WTC11 (cell line): ENCODE measurements around the gene ABCG1. TPM values are rescaled to one million over a fixed set of nuclear protein-coding genes. Genes with fewer than 3 reads are reported as not detected.

ENCODE experiments used
- ATAC-seq: fragments of 200-7000 bp; cut with Tn5 transposase; 2 replicates; pipeline ENCODE4 v1.10.0; 2021; ENCODE audit warnings: mild to moderate bottlenecking, moderate library complexity
- CTCF ChIA-PET: fragments of 300-600 bp; sonication (Branson Sonifier 250); formaldehyde crosslinking; loops from one replicate; lab custom pipeline; 2021; ENCODE audit warnings: antibody characterized with exemption; lab: Charles Lee
- POLR2A ChIA-PET: fragments of 350-600 bp; sonication (Branson Sonifier 250); formaldehyde crosslinking; loops from one replicate; lab custom pipeline; 2021; ENCODE audit warnings: antibody characterized with exemption; lab: Charles Lee
- DNase-seq: peaks from one replicate; pipeline ENCODE4 v3.0.0; 2021; ENCODE audit warnings: low spot score
- H3K27ac Mint-ChIP-seq: 2 replicates; pipeline ENCODE4 v1.8.0; 2021; ENCODE audit warnings: mixed read lengths
- H3K27me3 Mint-ChIP-seq: 2 replicates; pipeline ENCODE4 v1.8.0; 2021; ENCODE audit warnings: low read depth, mild to moderate bottlenecking, moderate library complexity, mixed read lengths
- H3K36me3 Mint-ChIP-seq: 2 replicates; pipeline ENCODE4 v1.8.0; 2021; ENCODE audit warnings: mixed read lengths
- H3K4me1 Mint-ChIP-seq: 2 replicates; pipeline ENCODE4 v1.8.0; 2022; ENCODE audit warnings: mixed read lengths
- H3K4me3 Mint-ChIP-seq: 2 replicates; pipeline ENCODE4 v1.8.0; 2021; ENCODE audit warnings: mild to moderate bottlenecking, moderate library complexity, mixed read lengths
- H3K9me3 Mint-ChIP-seq: 2 replicates; pipeline ENCODE4 v1.8.0; 2021; ENCODE audit warnings: mixed read lengths
- ATF1 ChIP-seq: sonication (generic); formaldehyde crosslinking; IDR thresholded peaks from 2 replicates; pipeline ENCODE4 v1.8.1; 2023; ENCODE audit warnings: mild to moderate bottlenecking, moderate library complexity, missing genetic modification reagents
- CREB1 ChIP-seq: sonication (generic); formaldehyde crosslinking; IDR thresholded peaks from 2 replicates; pipeline ENCODE4 v1.8.0; 2023; ENCODE audit warnings: mild to moderate bottlenecking, missing genetic modification reagents
- CREM ChIP-seq: sonication (generic); formaldehyde crosslinking; IDR thresholded peaks from 2 replicates; pipeline ENCODE4 v1.8.1; 2022; ENCODE audit warnings: mild to moderate bottlenecking, missing genetic modification reagents, moderate library complexity
- ELF4 ChIP-seq: sonication (generic); formaldehyde crosslinking; IDR thresholded peaks from 2 replicates; pipeline ENCODE4 v1.8.1; 2022; ENCODE audit warnings: low read depth, mild to moderate bottlenecking, moderate library complexity, missing genetic modification reagents
- ETV6 ChIP-seq: sonication (generic); formaldehyde crosslinking; IDR thresholded peaks from 2 replicates; pipeline ENCODE4 v1.8.1; 2022; ENCODE audit warnings: mild to moderate bottlenecking, missing genetic modification reagents
- GRHL2 ChIP-seq: fragments of 250-450 bp; sonication (Bioruptor Pico); IDR thresholded peaks from 2 replicates; pipeline ENCODE4 v1.8.0; 2022; ENCODE audit warnings: mild to moderate bottlenecking, moderate library complexity; ENCODE audit not compliant: insufficient replicate concordance, severe bottlenecking
- JUN ChIP-seq: sonication (generic); formaldehyde crosslinking; IDR thresholded peaks from 2 replicates; pipeline ENCODE4 v1.8.0; 2023; ENCODE audit warnings: mild to moderate bottlenecking, missing genetic modification reagents
- KAT7 ChIP-seq: sonication (generic); formaldehyde crosslinking; IDR thresholded peaks from 2 replicates; pipeline ENCODE4 v1.8.1; 2023; ENCODE audit warnings: missing genetic modification reagents, mild to moderate bottlenecking, borderline replicate concordance
- MYBL2 ChIP-seq: sonication (generic); formaldehyde crosslinking; IDR thresholded peaks from 2 replicates; pipeline ENCODE4 v1.8.1; 2023; ENCODE audit warnings: mild to moderate bottlenecking, moderate library complexity, missing genetic modification reagents
- NR1H2 ChIP-seq: sonication (generic); formaldehyde crosslinking; IDR thresholded peaks from 2 replicates; pipeline ENCODE4 v1.9.0; 2021; ENCODE audit warnings: mild to moderate bottlenecking, moderate library complexity, missing genetic modification reagents
- NR3C1 ChIP-seq: sonication (generic); formaldehyde crosslinking; conservative IDR thresholded peaks from 2 replicates; pipeline ENCODE4 v1.8.1; 2023; ENCODE audit warnings: low read depth, mild to moderate bottlenecking, missing genetic modification reagents
- OVOL2 ChIP-seq: fragments of 250-450 bp; sonication (Bioruptor Pico); IDR thresholded peaks from 2 replicates; pipeline ENCODE4 v1.9.0; 2021; ENCODE audit warnings: mild to moderate bottlenecking, borderline replicate concordance
- SMAD4 ChIP-seq: sonication (generic); formaldehyde crosslinking; IDR thresholded peaks from 2 replicates; pipeline ENCODE4 v1.8.0; 2022; ENCODE audit warnings: mild to moderate bottlenecking, missing genetic modification reagents
- SP1 ChIP-seq: sonication (generic); formaldehyde crosslinking; conservative IDR thresholded peaks from 2 replicates; pipeline ENCODE4 v1.8.1; 2022; ENCODE audit warnings: missing genetic modification reagents
- TCF7 ChIP-seq: sonication (generic); formaldehyde crosslinking; IDR thresholded peaks from 2 replicates; pipeline ENCODE4 v1.8.0; 2022; ENCODE audit warnings: mild to moderate bottlenecking, low read depth, missing genetic modification reagents, moderate library complexity
- TEAD4 ChIP-seq: sonication (generic); formaldehyde crosslinking; IDR thresholded peaks from 2 replicates; pipeline ENCODE4 v1.8.0; 2022; ENCODE audit warnings: mild to moderate bottlenecking, missing genetic modification reagents
- TP53 ChIP-seq: sonication (generic); formaldehyde crosslinking; IDR thresholded peaks from 2 replicates; pipeline ENCODE4 v1.8.1; 2023; ENCODE audit warnings: mild to moderate bottlenecking, missing genetic modification reagents
- ZNF138 ChIP-seq: sonication (generic); formaldehyde crosslinking; conservative IDR thresholded peaks from 2 replicates; pipeline ENCODE4 v1.8.1; 2022; ENCODE audit warnings: mild to moderate bottlenecking, moderate library complexity, missing genetic modification reagents
- ZNF671 ChIP-seq: fragments of 250-450 bp; sonication (Bioruptor Pico); IDR thresholded peaks from 2 replicates; pipeline ENCODE4 v1.8.0; 2021; ENCODE audit warnings: mild to moderate bottlenecking
- total RNA-seq: library from RNA; stranded (reverse); gene quantifications from 3 replicates; pipeline ENCODE4 v1.2.3, GENCODE V29; 2021
- TF ChIP-seq, protein P1 (sequence below): fragments of 250-450 bp; sonication (Bioruptor Pico); IDR thresholded peaks from 2 replicates; pipeline ENCODE4 v1.9.0; 2021; ENCODE audit warnings: mild to moderate bottlenecking, borderline replicate concordance
- TF ChIP-seq, protein P2 (sequence below): sonication (generic); formaldehyde crosslinking; IDR thresholded peaks from 2 replicates; pipeline ENCODE4 v1.8.0; 2022; ENCODE audit warnings: mild to moderate bottlenecking, missing genetic modification reagents
- TF ChIP-seq, protein P3 (sequence below): sonication (generic); formaldehyde crosslinking; IDR thresholded peaks from 2 replicates; pipeline ENCODE4 v1.8.0; 2022; ENCODE audit warnings: mild to moderate bottlenecking, missing genetic modification reagents
- TF ChIP-seq, protein P4 (sequence below): fragments of 200-600 bp; IDR thresholded peaks from 2 replicates; pipeline ENCODE4 v1.8.0; 2022; ENCODE audit warnings: antibody characterized with exemption
- TF ChIP-seq, protein P5 (sequence below): sonication (generic); formaldehyde crosslinking; IDR thresholded peaks from 2 replicates; pipeline ENCODE4 v1.8.1; 2023; ENCODE audit warnings: mild to moderate bottlenecking, missing genetic modification reagents, moderate library complexity
- TF ChIP-seq, protein P6 (sequence below): sonication (generic); formaldehyde crosslinking; IDR thresholded peaks from 2 replicates; pipeline ENCODE4 v1.8.1; 2023; ENCODE audit warnings: mild to moderate bottlenecking, missing genetic modification reagents

The ABCG1 gene
- total RNA-seq, 1 experiment from 2014 or later: 4.0 TPM

DNA sequence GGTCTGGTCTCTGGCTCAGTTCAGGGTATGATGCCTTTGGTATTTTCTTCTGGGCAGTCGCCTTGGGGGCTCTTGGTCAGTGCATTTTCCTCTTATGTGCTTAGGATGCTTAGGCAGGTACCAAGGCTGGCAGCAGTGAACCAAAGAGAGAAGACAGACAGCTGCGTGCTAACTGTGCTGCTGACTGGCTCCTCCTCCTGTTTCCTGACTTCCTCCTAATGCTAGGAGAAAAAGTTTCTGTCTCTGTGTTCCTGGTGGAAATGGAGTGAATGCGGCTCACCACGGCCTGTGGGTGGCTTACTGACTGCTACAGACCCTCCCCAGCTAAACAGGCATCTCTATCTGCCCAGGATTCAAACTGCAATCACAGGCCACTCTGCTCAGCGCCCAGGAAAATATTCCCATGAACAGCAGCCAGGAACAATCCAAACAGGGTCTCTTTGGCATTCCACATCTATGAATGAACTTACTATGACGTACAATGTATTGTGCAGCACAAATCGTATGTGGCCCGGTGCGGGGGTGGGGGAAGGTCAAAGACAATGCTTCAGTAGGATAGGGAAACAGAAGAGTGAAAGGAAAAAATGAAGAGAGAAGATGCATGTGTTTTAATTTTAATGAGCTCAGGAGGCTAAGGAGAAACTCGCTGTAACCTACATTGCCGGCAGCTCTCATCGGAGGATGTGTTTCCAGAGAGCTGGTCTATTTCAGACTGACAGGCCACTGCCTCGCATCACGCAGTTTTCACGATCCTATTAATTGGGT is 2.8 kb downstream of the ABCG1 start:
- no peaks in the 10 kb centered on the region for H3K36me3 Mint-ChIP-seq
- TF ChIP-seq TP53 (CRISPR knock-in tag) (no peak), ELF4 (CRISPR knock-in tag) (no peak), ATF1 (CRISPR knock-in tag) (no peak), MYBL2 (no peak), ZNF138 (CRISPR knock-in tag) (no peak), OVOL2 (CRISPR knock-in tag) (no peak), ZNF671 (no peak), SMAD4 (CRISPR knock-in tag) (no peak), GRHL2 (CRISPR knock-in tag) (no peak), NR3C1 (CRISPR knock-in tag) (no peak), KAT7 (CRISPR knock-in tag) (no peak)
- TF ChIP-seq, protein P1, sequence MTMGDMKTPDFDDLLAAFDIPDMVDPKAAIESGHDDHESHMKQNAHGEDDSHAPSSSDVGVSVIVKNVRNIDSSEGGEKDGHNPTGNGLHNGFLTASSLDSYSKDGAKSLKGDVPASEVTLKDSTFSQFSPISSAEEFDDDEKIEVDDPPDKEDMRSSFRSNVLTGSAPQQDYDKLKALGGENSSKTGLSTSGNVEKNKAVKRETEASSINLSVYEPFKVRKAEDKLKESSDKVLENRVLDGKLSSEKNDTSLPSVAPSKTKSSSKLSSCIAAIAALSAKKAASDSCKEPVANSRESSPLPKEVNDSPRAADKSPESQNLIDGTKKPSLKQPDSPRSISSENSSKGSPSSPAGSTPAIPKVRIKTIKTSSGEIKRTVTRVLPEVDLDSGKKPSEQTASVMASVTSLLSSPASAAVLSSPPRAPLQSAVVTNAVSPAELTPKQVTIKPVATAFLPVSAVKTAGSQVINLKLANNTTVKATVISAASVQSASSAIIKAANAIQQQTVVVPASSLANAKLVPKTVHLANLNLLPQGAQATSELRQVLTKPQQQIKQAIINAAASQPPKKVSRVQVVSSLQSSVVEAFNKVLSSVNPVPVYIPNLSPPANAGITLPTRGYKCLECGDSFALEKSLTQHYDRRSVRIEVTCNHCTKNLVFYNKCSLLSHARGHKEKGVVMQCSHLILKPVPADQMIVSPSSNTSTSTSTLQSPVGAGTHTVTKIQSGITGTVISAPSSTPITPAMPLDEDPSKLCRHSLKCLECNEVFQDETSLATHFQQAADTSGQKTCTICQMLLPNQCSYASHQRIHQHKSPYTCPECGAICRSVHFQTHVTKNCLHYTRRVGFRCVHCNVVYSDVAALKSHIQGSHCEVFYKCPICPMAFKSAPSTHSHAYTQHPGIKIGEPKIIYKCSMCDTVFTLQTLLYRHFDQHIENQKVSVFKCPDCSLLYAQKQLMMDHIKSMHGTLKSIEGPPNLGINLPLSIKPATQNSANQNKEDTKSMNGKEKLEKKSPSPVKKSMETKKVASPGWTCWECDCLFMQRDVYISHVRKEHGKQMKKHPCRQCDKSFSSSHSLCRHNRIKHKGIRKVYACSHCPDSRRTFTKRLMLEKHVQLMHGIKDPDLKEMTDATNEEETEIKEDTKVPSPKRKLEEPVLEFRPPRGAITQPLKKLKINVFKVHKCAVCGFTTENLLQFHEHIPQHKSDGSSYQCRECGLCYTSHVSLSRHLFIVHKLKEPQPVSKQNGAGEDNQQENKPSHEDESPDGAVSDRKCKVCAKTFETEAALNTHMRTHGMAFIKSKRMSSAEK (CRISPR knock-in tag): no peak
- TF ChIP-seq, protein P2, sequence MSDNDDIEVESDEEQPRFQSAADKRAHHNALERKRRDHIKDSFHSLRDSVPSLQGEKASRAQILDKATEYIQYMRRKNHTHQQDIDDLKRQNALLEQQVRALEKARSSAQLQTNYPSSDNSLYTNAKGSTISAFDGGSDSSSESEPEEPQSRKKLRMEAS: no peak
- TF ChIP-seq, protein P3, sequence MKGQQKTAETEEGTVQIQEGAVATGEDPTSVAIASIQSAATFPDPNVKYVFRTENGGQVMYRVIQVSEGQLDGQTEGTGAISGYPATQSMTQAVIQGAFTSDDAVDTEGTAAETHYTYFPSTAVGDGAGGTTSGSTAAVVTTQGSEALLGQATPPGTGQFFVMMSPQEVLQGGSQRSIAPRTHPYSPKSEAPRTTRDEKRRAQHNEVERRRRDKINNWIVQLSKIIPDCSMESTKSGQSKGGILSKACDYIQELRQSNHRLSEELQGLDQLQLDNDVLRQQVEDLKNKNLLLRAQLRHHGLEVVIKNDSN (CRISPR knock-in tag): no peak
- peaks cover 46% of the 10 kb centered on the region for H3K27me3 Mint-ChIP-seq
- ChIA-PET CTCF (interaction anchor here (0.7 to 3.2 kb wide), 3 partner anchors 12 to 88 kb away, joined by 3 to 24 read pairs (median 5); no protein-coding TSS in a partner anchor), POLR2A (no interaction called here)
- H3K4me3 Mint-ChIP-seq: no peak overlapping the region
- H3K4me1 Mint-ChIP-seq: peaks cover 7% of the 10 kb centered on the region
- no peaks in the 10 kb centered on the region for H3K9me3 Mint-ChIP-seq
- no peak for ATAC-seq
- no peak overlapping the region for H3K27ac Mint-ChIP-seq
- DNase-seq: no peak

DNA sequence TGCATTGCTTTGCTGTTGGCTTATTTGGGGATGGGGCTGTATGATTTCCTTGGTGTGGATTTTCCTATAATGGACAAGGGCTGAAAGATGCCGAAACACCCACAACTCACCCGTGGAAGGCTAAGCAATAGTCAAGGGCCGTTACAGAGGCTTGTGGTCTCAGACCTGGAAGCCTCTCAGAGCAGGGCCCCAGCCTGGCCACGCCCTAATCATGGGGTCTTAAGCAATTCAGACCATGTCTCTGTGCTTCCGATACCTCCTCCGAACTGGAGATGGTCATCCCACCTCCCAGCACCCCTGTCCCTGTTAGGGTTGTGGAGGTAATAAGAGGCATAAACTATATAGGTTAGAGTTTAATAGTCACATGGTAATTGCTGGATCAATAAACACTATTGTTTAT is 3.4 kb downstream of the ABCG1 start:
- Mint-ChIP-seq H3K27me3 (peaks cover 40% of the 10 kb centered on the region), H3K36me3 (no peaks in the 10 kb centered on the region), H3K9me3 (no peaks in the 10 kb centered on the region), H3K4me1 (peaks cover 7% of the 10 kb centered on the region), H3K4me3 (no peak overlapping the region), H3K27ac (no peak overlapping the region)
- no peak for ATAC-seq
- POLR2A ChIA-PET: no interaction called here
- no peak for DNase-seq
- CTCF ChIA-PET: no interaction called here
- no peak for TF ChIP-seq ETV6 (CRISPR knock-in tag)
- TF ChIP-seq CREB1 (CRISPR knock-in tag): no peak
- TF ChIP-seq JUN (CRISPR knock-in tag): no peak
- TF ChIP-seq, protein P2: no peak
- TF ChIP-seq, protein P4, sequence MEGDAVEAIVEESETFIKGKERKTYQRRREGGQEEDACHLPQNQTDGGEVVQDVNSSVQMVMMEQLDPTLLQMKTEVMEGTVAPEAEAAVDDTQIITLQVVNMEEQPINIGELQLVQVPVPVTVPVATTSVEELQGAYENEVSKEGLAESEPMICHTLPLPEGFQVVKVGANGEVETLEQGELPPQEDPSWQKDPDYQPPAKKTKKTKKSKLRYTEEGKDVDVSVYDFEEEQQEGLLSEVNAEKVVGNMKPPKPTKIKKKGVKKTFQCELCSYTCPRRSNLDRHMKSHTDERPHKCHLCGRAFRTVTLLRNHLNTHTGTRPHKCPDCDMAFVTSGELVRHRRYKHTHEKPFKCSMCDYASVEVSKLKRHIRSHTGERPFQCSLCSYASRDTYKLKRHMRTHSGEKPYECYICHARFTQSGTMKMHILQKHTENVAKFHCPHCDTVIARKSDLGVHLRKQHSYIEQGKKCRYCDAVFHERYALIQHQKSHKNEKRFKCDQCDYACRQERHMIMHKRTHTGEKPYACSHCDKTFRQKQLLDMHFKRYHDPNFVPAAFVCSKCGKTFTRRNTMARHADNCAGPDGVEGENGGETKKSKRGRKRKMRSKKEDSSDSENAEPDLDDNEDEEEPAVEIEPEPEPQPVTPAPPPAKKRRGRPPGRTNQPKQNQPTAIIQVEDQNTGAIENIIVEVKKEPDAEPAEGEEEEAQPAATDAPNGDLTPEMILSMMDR: no peak
- TF ChIP-seq, protein P5, sequence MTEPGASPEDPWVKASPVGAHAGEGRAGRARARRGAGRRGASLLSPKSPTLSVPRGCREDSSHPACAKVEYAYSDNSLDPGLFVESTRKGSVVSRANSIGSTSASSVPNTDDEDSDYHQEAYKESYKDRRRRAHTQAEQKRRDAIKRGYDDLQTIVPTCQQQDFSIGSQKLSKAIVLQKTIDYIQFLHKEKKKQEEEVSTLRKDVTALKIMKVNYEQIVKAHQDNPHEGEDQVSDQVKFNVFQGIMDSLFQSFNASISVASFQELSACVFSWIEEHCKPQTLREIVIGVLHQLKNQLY: no peak
- no peak for TF ChIP-seq ATF1 (CRISPR knock-in tag)
- no peak for TF ChIP-seq SP1 (CRISPR knock-in tag)
- TF ChIP-seq TCF7 (CRISPR knock-in tag): no peak
- TF ChIP-seq NR1H2 (CRISPR knock-in tag): no peak
- TF ChIP-seq, protein P6, sequence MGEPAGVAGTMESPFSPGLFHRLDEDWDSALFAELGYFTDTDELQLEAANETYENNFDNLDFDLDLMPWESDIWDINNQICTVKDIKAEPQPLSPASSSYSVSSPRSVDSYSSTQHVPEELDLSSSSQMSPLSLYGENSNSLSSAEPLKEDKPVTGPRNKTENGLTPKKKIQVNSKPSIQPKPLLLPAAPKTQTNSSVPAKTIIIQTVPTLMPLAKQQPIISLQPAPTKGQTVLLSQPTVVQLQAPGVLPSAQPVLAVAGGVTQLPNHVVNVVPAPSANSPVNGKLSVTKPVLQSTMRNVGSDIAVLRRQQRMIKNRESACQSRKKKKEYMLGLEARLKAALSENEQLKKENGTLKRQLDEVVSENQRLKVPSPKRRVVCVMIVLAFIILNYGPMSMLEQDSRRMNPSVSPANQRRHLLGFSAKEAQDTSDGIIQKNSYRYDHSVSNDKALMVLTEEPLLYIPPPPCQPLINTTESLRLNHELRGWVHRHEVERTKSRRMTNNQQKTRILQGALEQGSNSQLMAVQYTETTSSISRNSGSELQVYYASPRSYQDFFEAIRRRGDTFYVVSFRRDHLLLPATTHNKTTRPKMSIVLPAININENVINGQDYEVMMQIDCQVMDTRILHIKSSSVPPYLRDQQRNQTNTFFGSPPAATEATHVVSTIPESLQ (CRISPR knock-in tag): no peak
- TF ChIP-seq CREM (CRISPR knock-in tag): no peak
- TF ChIP-seq ZNF138 (CRISPR knock-in tag): no peak
- TF ChIP-seq TEAD4 (CRISPR knock-in tag): no peak
